GM12892 (cell line): ENCODE results near the gene DIDO1.

Experiments
- POLR2A ChIP-seq: IDR thresholded peaks from 2 replicates; pipeline ENCODE4 v1.6.1; 2011; ENCODE audit warnings: low read depth, low read length, control low read depth
- TAF1 ChIP-seq: IDR thresholded peaks from 2 replicates; pipeline ENCODE4 v1.6.1; 2011; ENCODE audit warnings: low read depth, mild to moderate bottlenecking, control low read depth, low read length, borderline replicate concordance

DNA sequence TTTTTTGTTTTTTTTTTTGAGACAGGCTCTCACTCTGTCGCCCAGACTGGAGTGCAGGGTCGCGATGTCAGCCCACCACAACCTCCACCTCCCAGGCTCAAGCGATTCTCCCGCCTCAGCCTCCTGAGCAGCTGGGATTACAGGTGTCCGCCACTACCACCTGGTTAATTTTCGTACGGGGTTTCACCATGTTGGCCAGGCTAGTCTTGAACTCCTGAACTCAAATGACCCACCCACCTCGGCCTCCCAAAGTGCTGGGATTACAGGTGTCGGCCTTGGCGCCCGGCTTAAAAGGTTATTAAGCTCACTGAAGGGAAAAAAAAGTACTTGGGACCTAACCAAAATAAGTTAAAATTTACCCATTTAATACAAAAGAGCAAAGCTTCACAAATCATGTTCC, 66.6 kb downstream of the DIDO1 start:
- TF ChIP-seq TAF1 (no peak), POLR2A (no peak)
